A549 treated with GW870086 at 1 μM for 4 hours (cell line): ENCODE data around the gene PITX2. TPM values are rescaled to one million over a fixed set of nuclear protein-coding genes. Genes with fewer than 3 reads are reported as not detected.

Source experiments
- total RNA-seq: library from RNA; stranded (reverse); fragments of 200-300 nt; extraction: Qiagen RNA extraction; gene quantifications from 5 replicates; pipeline ENCODE4 v1.2.3, GENCODE V29; 2022; ENCODE audit warnings: low read depth

Gene PITX2
- 0.73 to 1.5 TPM (median 1.3 TPM) in 5 replicates for total RNA-seq

DNA sequence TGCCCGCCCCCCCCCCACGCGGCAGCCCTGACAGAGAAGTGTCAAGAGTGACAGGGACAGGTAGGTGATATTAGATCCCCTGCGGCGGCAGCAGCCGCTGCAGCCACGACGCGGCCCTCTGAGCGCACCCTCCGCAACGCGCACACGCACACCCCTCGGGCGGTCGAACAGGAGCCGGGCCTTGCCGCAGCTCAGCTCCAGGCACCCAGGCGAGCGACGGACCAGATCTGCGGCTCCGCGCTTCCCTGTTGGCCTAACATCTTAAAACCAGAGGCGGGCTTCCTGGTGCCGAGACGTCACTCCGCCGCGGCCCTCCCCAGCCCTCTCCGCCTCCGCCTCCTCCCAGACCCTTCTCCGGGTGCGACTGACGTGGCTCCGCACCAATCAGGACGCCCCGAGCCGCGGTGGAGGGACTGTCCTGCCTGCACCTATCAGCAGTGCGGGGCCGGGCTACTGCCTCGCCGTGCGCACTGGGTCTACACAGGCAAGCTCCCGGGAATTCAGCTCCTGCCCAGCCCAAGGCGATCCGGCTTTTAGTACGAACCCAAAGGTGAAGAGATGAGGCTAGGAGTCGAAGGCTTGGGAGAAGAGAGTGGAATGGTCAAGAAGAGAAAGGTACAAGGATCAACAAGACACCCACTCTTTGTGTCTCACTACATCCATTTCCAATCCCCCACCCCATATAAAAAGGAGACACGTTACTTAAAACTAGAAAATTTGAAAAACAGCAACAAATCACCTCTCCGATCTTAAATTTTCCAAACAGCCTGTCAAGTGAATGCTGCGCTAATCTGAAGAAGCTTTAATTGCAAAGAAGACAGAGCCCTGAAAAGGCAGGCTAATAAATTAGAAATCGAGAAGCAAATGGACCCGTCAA lies at the start of gene PITX2:
Gene PITX2, minus strand, starts transcription at position 237 of the 877 bp plus-strand sequence. CDS start 617 bp downstream, outside the sequence.

Other genes with a start within 250 kb of the PITX2 start
- gene ENPEP, start 146.9 kb downstream of the PITX2 start, total RNA-seq, result 0.05 to 0.32 TPM (median 0.18 TPM) in 4 of 5 replicates, not detected in the other